Dermis blood vessel endothelial cell (primary cell): ENCODE results near the gene EPHA10. TPM values are rescaled to one million over a fixed set of nuclear protein-coding genes. Genes with fewer than 3 reads are reported as not detected.

Experiments used
- DNase-seq: peaks from one replicate; pipeline ENCODE4 v3.0.0; 2010
- total RNA-seq: library from RNA; depleted of rRNA; stranded (reverse); fragments of >200 nt; gene quantifications from 2 replicates; pipeline ENCODE4 v1.2.3, GENCODE V29; 2014

EPHA10 gene
- total RNA-seq, 1 donor from 2014 or later, result not detected

DNA sequence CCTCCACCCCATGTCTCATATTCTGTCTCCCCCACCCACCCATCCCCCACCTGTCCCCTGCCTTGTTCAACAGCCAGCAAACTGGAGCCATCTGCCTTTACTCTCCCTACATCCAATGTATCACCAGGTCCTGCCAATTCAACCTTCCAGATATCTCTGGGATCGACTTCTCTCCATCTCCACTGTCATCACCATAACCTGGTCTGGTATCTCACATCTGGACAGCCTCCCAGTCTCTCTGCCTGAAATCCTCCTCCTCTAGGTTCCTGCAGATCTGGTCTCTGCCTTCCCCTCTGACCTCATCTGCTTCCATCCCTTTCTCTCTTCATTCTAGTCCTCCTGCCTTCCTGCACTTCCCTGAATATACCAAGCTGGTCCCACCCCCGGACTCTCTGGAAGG lies 94.8 kb downstream of the EPHA10 start:
- DNase-seq, result no peak

DNA sequence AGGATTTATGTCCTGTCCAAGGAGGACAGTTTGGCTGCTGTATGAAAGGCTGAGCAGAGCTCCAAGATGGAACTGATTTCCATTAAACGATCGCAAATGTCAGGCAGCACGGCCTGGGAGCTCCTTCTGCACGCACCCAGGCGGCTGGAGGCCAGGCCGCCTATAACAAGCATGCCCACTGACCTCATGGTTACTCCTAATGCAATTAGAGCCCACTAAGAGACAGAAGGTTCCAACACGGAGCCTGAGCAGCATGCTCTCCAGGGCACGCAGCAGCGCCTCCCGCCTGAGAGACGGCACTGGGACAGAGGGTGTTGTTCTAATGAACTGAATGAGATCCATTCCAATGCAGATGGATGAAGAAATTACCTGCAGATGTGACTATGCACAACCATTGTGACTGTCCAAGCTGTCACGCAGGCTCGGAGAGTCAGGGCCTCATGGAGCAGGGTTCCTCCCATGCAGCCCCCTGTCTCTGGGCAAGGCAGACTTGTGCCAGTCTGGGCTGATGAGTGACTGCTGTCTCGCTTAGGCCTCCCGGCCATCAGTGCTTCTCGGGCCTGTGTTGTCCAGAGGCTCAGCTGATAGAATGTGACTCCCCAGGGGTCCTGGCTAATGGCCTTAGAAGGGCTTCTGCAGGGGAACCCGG lies 97.8 kb downstream of the EPHA10 start:
- no peak for DNase-seq

DNA sequence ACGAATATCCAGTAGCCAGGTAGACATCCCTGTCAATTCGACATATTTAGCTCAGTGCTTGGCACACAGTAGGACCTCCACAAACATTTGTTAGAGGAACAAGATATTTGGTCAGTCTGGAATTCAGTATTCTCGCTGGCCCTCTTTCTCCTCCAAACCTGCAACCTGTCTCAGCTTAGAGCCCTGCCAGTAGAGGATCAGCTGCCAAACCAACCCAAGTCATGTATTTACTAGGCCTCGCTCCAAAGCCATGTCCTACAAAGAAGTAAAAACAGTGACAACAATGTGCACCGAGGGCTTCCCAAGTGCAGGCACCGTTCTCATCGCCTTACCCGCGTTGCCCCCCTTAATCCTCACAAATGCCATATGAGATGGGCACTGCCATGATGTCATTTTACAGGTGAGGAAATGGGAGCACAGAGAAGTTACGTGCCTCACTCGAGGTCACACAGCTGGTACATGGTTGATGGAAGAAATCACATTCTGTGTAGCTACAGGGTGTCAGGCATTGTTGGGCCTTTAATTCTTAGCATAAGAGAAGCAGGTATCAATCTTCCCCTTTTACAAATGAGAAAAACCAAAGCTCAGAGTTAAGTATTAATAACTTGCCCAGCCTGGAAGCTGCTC lies 98.6 kb downstream of the EPHA10 start:
- no peak for DNase-seq

Other genes with a start within 250 kb of the EPHA10 start
- 12.9 and 25.7 TPM in 2 replicates for gene SNIP1, start 210.8 kb downstream of the EPHA10 start, total RNA-seq
- 0.37 and 0.51 TPM in 2 replicates for gene DNALI1, start 208.2 kb downstream of the EPHA10 start, total RNA-seq
- 47.3 and 56.8 TPM in 2 replicates for gene GNL2, start 169.2 kb downstream of the EPHA10 start, total RNA-seq
- not detected in 2 replicates for gene RSPO1, start 130.2 kb downstream of the EPHA10 start, total RNA-seq
- 3.7 and 23.0 TPM in 2 replicates for gene CDCA8, start 72.6 kb downstream of the EPHA10 start, total RNA-seq
- 1.0 TPM in 2 replicates for gene MANEAL, start 28.7 kb upstream of the EPHA10 start, total RNA-seq
- gene C1orf122, start 42.7 kb upstream of the EPHA10 start, total RNA-seq, result 21.4 and 23.0 TPM in 2 replicates
- gene YRDC, start 43.1 kb upstream of the EPHA10 start, total RNA-seq, result 21.0 and 26.0 TPM in 2 replicates
- gene MTF1, start 94.5 kb upstream of the EPHA10 start, total RNA-seq, result 2.4 and 4.4 TPM in 2 replicates
- gene INPP5B, start 181.9 kb upstream of the EPHA10 start, total RNA-seq, result 21.3 and 21.5 TPM in 2 replicates
- 73.7 and 136 TPM in 2 replicates for gene SF3A3, start 224.9 kb upstream of the EPHA10 start, total RNA-seq
- gene FHL3, start 240.4 kb upstream of the EPHA10 start, total RNA-seq, result 12.4 and 20.2 TPM in 2 replicates
- 47.0 and 47.5 TPM in 2 replicates for gene UTP11, start 247.6 kb upstream of the EPHA10 start, total RNA-seq